ENCODE measurements around the gene ANK2. TPM values are rescaled to one million over a fixed set of nuclear protein-coding genes. Genes with fewer than 3 reads are reported as not detected.

ANK2 gene
- total RNA-seq, 1 donor = 79.6 TPM

- H3K4me1 ChIP-seq (ENCODE audit: insufficient read depth, low read length) = peaks cover 13% of the 10 kb centered on the region
- H4K20me1 ChIP-seq (ENCODE audit: insufficient read depth, low read length) = no peaks in the 10 kb centered on the region
- H3K4me2 ChIP-seq (ENCODE audit: insufficient read depth, low read length) = no peak overlapping the region
- no peak for DNase-seq (ENCODE audit: insufficient read length, low spot score, missing footprints)
- H2AFZ ChIP-seq (ENCODE audit: low read length) = no peak overlapping the region
- no peak for TF ChIP-seq CTCF (IDR thresholded peaks at IDR 0.05; ENCODE audit: extremely low read depth, low read depth, low read length)
- H3K79me2 ChIP-seq (ENCODE audit: insufficient read depth, low read length) = no peaks in the 10 kb centered on the region
- no peak overlapping the region for H3K4me3 ChIP-seq (ENCODE audit: insufficient read depth, low read length)
- H3K36me3 ChIP-seq (ENCODE audit: insufficient read depth, low read length) = no peaks in the 10 kb centered on the region
- H3K27me3 ChIP-seq (ENCODE audit: insufficient read depth, low read length) = no peaks in the 10 kb centered on the region
- no peak overlapping the region for H3K27ac ChIP-seq (ENCODE audit: low read depth, low read length)
- H3K9me3 ChIP-seq (ENCODE audit: low read depth, low read length) = no peaks in the 10 kb centered on the region
Measured at GRCh38 chr4:113028074-113028473, 21.4 kb upstream of the ANK2 start.

GRCh38 chr4:113031212-113031611, 18.2 kb upstream of the ANK2 start:
- H3K36me3 ChIP-seq (ENCODE audit: insufficient read depth, low read length) = no peaks in the 10 kb centered on the region
- no peaks in the 10 kb centered on the region for H4K20me1 ChIP-seq (ENCODE audit: insufficient read depth, low read length)
- no peaks in the 10 kb centered on the region for H3K9me3 ChIP-seq (ENCODE audit: low read depth, low read length)
- H3K79me2 ChIP-seq (ENCODE audit: insufficient read depth, low read length) = no peaks in the 10 kb centered on the region
- H3K4me1 ChIP-seq (ENCODE audit: insufficient read depth, low read length) = peaks cover 10% of the 10 kb centered on the region
- DNase-seq (ENCODE audit: insufficient read length, low spot score, missing footprints) = no peak
- H3K27me3 ChIP-seq (ENCODE audit: insufficient read depth, low read length) = no peaks in the 10 kb centered on the region
- no peak for TF ChIP-seq CTCF (IDR thresholded peaks at IDR 0.05; ENCODE audit: extremely low read depth, low read depth, low read length)
- H3K4me2 ChIP-seq (ENCODE audit: insufficient read depth, low read length) = no peak overlapping the region
- H3K27ac ChIP-seq (ENCODE audit: low read depth, low read length) = no peak overlapping the region
- no peak overlapping the region for H2AFZ ChIP-seq (ENCODE audit: low read length)
- no peak overlapping the region for H3K4me3 ChIP-seq (ENCODE audit: insufficient read depth, low read length)

GRCh38 chr4:113040793-113041192, 8.7 kb upstream of the ANK2 start:
- Histone ChIP-seq H3K4me2 (ENCODE audit: insufficient read depth, low read length) (no peak overlapping the region), H3K79me2 (ENCODE audit: insufficient read depth, low read length) (no peaks in the 10 kb centered on the region), H3K36me3 (ENCODE audit: insufficient read depth, low read length) (no peaks in the 10 kb centered on the region), H3K27me3 (ENCODE audit: insufficient read depth, low read length) (no peaks in the 10 kb centered on the region), H4K20me1 (ENCODE audit: insufficient read depth, low read length) (no peaks in the 10 kb centered on the region), H3K4me1 (ENCODE audit: insufficient read depth, low read length) (no peaks in the 10 kb centered on the region), H3K4me3 (ENCODE audit: insufficient read depth, low read length) (no peak overlapping the region), H3K27ac (ENCODE audit: low read depth, low read length) (no peak overlapping the region), H3K9me3 (ENCODE audit: low read depth, low read length) (peaks cover 1% of the 10 kb centered on the region), H2AFZ (ENCODE audit: low read length) (no peak overlapping the region)
- no peak for TF ChIP-seq CTCF (IDR thresholded peaks at IDR 0.05; ENCODE audit: extremely low read depth, low read depth, low read length)
- no peak for DNase-seq (ENCODE audit: insufficient read length, low spot score, missing footprints)

GRCh38 chr4:113042502-113042901, 7.0 kb upstream of the ANK2 start:
- no peak overlapping the region for H3K4me2 ChIP-seq (ENCODE audit: insufficient read depth, low read length)
- H3K4me1 ChIP-seq (ENCODE audit: insufficient read depth, low read length) = no peaks in the 10 kb centered on the region
- H3K9me3 ChIP-seq (ENCODE audit: low read depth, low read length) = peaks cover 1% of the 10 kb centered on the region
- no peak overlapping the region for H3K27ac ChIP-seq (ENCODE audit: low read depth, low read length)
- no peak overlapping the region for H3K4me3 ChIP-seq (ENCODE audit: insufficient read depth, low read length)
- TF ChIP-seq CTCF (IDR thresholded peaks at IDR 0.05; ENCODE audit: extremely low read depth, low read depth, low read length) = no peak
- DNase-seq (ENCODE audit: insufficient read length, low spot score, missing footprints) = no peak
- no peaks in the 10 kb centered on the region for H3K79me2 ChIP-seq (ENCODE audit: insufficient read depth, low read length)
- no peak overlapping the region for H2AFZ ChIP-seq (ENCODE audit: low read length)
- H4K20me1 ChIP-seq (ENCODE audit: insufficient read depth, low read length) = no peaks in the 10 kb centered on the region
- no peaks in the 10 kb centered on the region for H3K36me3 ChIP-seq (ENCODE audit: insufficient read depth, low read length)
- no peaks in the 10 kb centered on the region for H3K27me3 ChIP-seq (ENCODE audit: insufficient read depth, low read length)
